SK-N-SH treated with all-trans-retinoic acid at 6 μM for 48 hours (cell line): ENCODE measurements around the gene CD99.

Experiments
- ATAC-seq: fragments of 200-7000 bp; cut with Tn5 transposase; 3 replicates; pipeline ENCODE4 v1.9.1; 2020; ENCODE audit warnings: mild to moderate bottlenecking, moderate library complexity
- ARNTL ChIP-seq: fragments of 450-650 bp; formaldehyde crosslinking; IDR thresholded peaks from 2 replicates; pipeline ENCODE4 v1.5.0; 2020; ENCODE audit warnings: low read depth, mild to moderate bottlenecking, moderate library complexity, borderline replicate concordance
- BACH2 ChIP-seq: fragments of 250-450 bp; sonication (Bioruptor Pico); IDR thresholded peaks from 2 replicates; pipeline ENCODE4 v1.9.0; 2021; ENCODE audit warnings: mild to moderate bottlenecking, borderline replicate concordance
- CSDC2 ChIP-seq: fragments of 250-450 bp; sonication (Bioruptor Pico); IDR thresholded peaks from 2 replicates; pipeline ENCODE4 v1.5.0; 2020; ENCODE audit warnings: mild to moderate bottlenecking, moderate library complexity
- ESRRG ChIP-seq: fragments of 250-450 bp; sonication (Bioruptor Pico); IDR thresholded peaks from 2 replicates; pipeline ENCODE4 v1.6.1; 2021; ENCODE audit warnings: mild to moderate bottlenecking
- GLIS3 ChIP-seq: fragments of 250-450 bp; sonication (Bioruptor Pico); IDR thresholded peaks from 2 replicates; pipeline ENCODE4 v1.5.0; 2020; ENCODE audit warnings: mild to moderate bottlenecking, moderate library complexity
- ISL1 ChIP-seq: fragments of 250-450 bp; sonication (Bioruptor Pico); IDR thresholded peaks from 2 replicates; pipeline ENCODE4 v2.1.2; 2022; ENCODE audit warnings: mild to moderate bottlenecking, moderate library complexity
- OSR1 ChIP-seq: fragments of 250-450 bp; sonication (Bioruptor Pico); IDR thresholded peaks from 2 replicates; pipeline ENCODE4 v1.8.0; 2022; ENCODE audit warnings: moderate library complexity, mild to moderate bottlenecking, inconsistent platforms
- POU6F1 ChIP-seq: fragments of 250-450 bp; sonication (Bioruptor Pico); IDR thresholded peaks from 2 replicates; pipeline ENCODE4 v1.8.0; 2021; ENCODE audit warnings: low read depth, mild to moderate bottlenecking, moderate library complexity, borderline replicate concordance
- PPARA ChIP-seq: fragments of 250-450 bp; sonication (Bioruptor Pico); IDR thresholded peaks from 2 replicates; pipeline ENCODE4 v1.5.0; 2020; ENCODE audit warnings: mild to moderate bottlenecking, borderline replicate concordance
- RARB ChIP-seq: fragments of 250-450 bp; sonication (Bioruptor Pico); IDR thresholded peaks from 2 replicates; pipeline ENCODE4 v1.8.0; 2021; ENCODE audit warnings: mild to moderate bottlenecking, moderate library complexity
- SNAI2 ChIP-seq: fragments of 250-450 bp; sonication (Bioruptor Pico); IDR thresholded peaks from 2 replicates; pipeline ENCODE4 v1.5.0; 2020; ENCODE audit warnings: mild to moderate bottlenecking, moderate library complexity
- TCF4 ChIP-seq: fragments of 250-450 bp; sonication (Bioruptor Pico); IDR thresholded peaks from 2 replicates; pipeline ENCODE4 v1.8.0; 2021; ENCODE audit warnings: mild to moderate bottlenecking, moderate library complexity, borderline replicate concordance
- TOX ChIP-seq: fragments of 250-450 bp; sonication (Bioruptor Pico); IDR thresholded peaks from 2 replicates; pipeline ENCODE4 v1.8.0; 2021; ENCODE audit warnings: mild to moderate bottlenecking, moderate library complexity, borderline replicate concordance
- ZFP30 ChIP-seq: fragments of 450-650 bp; formaldehyde crosslinking; IDR thresholded peaks from 2 replicates; pipeline ENCODE4 v1.5.0; 2022; ENCODE audit warnings: mild to moderate bottlenecking, moderate library complexity
- ZNF565 ChIP-seq: fragments of 450-650 bp; formaldehyde crosslinking; conservative IDR thresholded peaks from 2 replicates; pipeline ENCODE4 v1.5.0; 2020; ENCODE audit warnings: low read depth, mild to moderate bottlenecking, moderate library complexity
- ZNF70 ChIP-seq: fragments of 450-650 bp; formaldehyde crosslinking; IDR thresholded peaks from 2 replicates; pipeline ENCODE4 v1.5.0; 2020; ENCODE audit warnings: mild to moderate bottlenecking, moderate library complexity
- TF ChIP-seq, protein P1 (sequence below): fragments of 250-450 bp; sonication (Bioruptor Pico); IDR thresholded peaks from 2 replicates; pipeline ENCODE4 v1.5.1; 2020; ENCODE audit warnings: low read depth, mild to moderate bottlenecking, moderate library complexity
- TF ChIP-seq, protein P2 (sequence below): fragments of 250-450 bp; sonication (Bioruptor Pico); IDR thresholded peaks from 2 replicates; pipeline ENCODE4 v1.5.0; 2020; ENCODE audit warnings: mild to moderate bottlenecking, moderate library complexity
- TF ChIP-seq, protein P3 (sequence below): fragments of 250-450 bp; sonication (Bioruptor Pico); IDR thresholded peaks from 2 replicates; pipeline ENCODE4 v1.8.0; 2020; ENCODE audit warnings: mild to moderate bottlenecking, moderate library complexity, borderline replicate concordance

The CD99 gene

GRCh38 chrX:2784026-2784425 is 92.9 kb downstream of the CD99 start (continued):
- TF ChIP-seq, protein P1, sequence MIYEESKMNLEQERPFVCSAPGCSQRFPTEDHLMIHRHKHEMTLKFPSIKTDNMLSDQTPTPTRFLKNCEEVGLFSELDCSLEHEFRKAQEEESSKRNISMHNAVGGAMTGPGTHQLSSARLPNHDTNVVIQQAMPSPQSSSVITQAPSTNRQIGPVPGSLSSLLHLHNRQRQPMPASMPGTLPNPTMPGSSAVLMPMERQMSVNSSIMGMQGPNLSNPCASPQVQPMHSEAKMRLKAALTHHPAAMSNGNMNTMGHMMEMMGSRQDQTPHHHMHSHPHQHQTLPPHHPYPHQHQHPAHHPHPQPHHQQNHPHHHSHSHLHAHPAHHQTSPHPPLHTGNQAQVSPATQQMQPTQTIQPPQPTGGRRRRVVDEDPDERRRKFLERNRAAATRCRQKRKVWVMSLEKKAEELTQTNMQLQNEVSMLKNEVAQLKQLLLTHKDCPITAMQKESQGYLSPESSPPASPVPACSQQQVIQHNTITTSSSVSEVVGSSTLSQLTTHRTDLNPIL (CRISPR knock-in tag): no peak
- no peak for TF ChIP-seq ISL1
- no peak for TF ChIP-seq CSDC2
- TF ChIP-seq, protein P2, sequence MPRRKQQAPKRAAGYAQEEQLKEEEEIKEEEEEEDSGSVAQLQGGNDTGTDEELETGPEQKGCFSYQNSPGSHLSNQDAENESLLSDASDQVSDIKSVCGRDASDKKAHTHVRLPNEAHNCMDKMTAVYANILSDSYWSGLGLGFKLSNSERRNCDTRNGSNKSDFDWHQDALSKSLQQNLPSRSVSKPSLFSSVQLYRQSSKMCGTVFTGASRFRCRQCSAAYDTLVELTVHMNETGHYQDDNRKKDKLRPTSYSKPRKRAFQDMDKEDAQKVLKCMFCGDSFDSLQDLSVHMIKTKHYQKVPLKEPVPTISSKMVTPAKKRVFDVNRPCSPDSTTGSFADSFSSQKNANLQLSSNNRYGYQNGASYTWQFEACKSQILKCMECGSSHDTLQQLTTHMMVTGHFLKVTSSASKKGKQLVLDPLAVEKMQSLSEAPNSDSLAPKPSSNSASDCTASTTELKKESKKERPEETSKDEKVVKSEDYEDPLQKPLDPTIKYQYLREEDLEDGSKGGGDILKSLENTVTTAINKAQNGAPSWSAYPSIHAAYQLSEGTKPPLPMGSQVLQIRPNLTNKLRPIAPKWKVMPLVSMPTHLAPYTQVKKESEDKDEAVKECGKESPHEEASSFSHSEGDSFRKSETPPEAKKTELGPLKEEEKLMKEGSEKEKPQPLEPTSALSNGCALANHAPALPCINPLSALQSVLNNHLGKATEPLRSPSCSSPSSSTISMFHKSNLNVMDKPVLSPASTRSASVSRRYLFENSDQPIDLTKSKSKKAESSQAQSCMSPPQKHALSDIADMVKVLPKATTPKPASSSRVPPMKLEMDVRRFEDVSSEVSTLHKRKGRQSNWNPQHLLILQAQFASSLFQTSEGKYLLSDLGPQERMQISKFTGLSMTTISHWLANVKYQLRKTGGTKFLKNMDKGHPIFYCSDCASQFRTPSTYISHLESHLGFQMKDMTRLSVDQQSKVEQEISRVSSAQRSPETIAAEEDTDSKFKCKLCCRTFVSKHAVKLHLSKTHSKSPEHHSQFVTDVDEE (CRISPR knock-in tag): no peak
- TF ChIP-seq RARB: no peak
- TF ChIP-seq GLIS3 (CRISPR knock-in tag): no peak
- no peak for TF ChIP-seq ESRRG (CRISPR knock-in tag)

DNA sequence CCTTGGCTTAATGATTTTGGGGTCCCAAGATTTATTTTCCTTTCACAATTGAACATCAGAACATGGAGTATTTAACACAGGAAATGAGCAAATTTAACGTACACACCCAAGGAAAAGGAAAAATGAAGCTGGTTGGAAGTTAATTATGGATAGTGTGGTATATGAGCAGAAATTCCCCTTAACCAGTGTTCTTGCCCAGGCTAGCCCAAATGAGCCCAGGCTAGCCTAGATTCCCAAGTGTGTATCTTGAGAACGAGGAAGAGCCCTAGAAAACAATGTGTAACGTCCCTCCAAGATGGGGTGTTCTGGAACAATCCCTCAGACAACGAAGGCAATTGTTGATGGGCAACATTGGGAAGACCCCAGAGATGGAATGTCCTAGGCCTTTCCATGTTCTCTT is 94.4 kb downstream of the CD99 start:
- no peak for ATAC-seq
- no peak for TF ChIP-seq ZNF565
- no peak for TF ChIP-seq TOX (CRISPR knock-in tag)
- TF ChIP-seq ZFP30 (CRISPR knock-in tag): no peak
- TF ChIP-seq OSR1: no peak
- TF ChIP-seq CSDC2: no peak

GRCh38 chrX:2788980-2789379 is 97.9 kb downstream of the CD99 start:
- no peak for ATAC-seq
- TF ChIP-seq TOX (CRISPR knock-in tag): no peak
- TF ChIP-seq ESRRG (CRISPR knock-in tag): no peak
- TF ChIP-seq, protein P3, sequence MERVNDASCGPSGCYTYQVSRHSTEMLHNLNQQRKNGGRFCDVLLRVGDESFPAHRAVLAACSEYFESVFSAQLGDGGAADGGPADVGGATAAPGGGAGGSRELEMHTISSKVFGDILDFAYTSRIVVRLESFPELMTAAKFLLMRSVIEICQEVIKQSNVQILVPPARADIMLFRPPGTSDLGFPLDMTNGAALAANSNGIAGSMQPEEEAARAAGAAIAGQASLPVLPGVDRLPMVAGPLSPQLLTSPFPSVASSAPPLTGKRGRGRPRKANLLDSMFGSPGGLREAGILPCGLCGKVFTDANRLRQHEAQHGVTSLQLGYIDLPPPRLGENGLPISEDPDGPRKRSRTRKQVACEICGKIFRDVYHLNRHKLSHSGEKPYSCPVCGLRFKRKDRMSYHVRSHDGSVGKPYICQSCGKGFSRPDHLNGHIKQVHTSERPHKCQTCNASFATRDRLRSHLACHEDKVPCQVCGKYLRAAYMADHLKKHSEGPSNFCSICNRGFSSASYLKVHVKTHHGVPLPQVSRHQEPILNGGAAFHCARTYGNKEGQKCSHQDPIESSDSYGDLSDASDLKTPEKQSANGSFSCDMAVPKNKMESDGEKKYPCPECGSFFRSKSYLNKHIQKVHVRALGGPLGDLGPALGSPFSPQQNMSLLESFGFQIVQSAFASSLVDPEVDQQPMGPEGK (CRISPR knock-in tag): no peak
- TF ChIP-seq SNAI2 (CRISPR knock-in tag): no peak
- no peak for TF ChIP-seq PPARA
- TF ChIP-seq ARNTL (CRISPR knock-in tag): no peak
- TF ChIP-seq GLIS3 (CRISPR knock-in tag): no peak
- TF ChIP-seq POU6F1: no peak
- TF ChIP-seq, protein P2 (CRISPR knock-in tag): no peak
- TF ChIP-seq, protein P1 (CRISPR knock-in tag): no peak
- TF ChIP-seq CSDC2: no peak
- no peak for TF ChIP-seq ZNF565
- no peak for TF ChIP-seq TCF4 (CRISPR knock-in tag)
- TF ChIP-seq OSR1: no peak
- no peak for TF ChIP-seq BACH2 (CRISPR knock-in tag)
- TF ChIP-seq ZNF70 (CRISPR knock-in tag): no peak
